GM12875 (cell line): ENCODE measurements around the gene SAMD11.

ENCODE experiments used
- H3K4me3 ChIP-seq: one replicate; pipeline ENCODE4 v1.5.1; 2011; ENCODE audit warnings: low read depth, low read length, control low read depth
- TF ChIP-seq, protein P1 (sequence below): IDR thresholded peaks from 2 replicates; pipeline ENCODE4 v1.5.1; 2011; ENCODE audit warnings: low read depth, mild to moderate bottlenecking, control low read depth, inconsistent platforms, low read length, moderate library complexity, borderline replicate concordance; ENCODE audit not compliant: insufficient read depth

Gene SAMD11

DNA sequence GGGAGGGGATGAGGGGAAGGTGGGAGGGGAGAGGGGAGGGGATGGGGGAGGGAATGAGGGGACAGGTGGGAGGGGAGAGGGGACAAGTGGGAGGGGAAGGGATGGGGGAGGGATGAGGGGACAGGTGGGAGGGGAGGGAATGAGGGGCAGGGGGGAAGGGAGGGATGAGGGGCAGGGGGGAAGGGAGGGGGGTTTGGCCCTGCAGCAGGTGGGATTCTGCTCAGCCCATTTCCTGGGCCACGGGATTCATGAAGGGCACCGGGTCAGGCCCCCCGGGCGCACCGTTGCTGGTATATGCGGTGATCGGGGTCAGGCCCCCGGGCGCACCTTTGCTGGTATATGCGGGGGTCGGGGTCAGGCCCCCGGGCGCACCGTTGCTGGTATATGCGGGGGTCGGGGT, 15.1 kb upstream of the SAMD11 start:
- TF ChIP-seq, protein P1, sequence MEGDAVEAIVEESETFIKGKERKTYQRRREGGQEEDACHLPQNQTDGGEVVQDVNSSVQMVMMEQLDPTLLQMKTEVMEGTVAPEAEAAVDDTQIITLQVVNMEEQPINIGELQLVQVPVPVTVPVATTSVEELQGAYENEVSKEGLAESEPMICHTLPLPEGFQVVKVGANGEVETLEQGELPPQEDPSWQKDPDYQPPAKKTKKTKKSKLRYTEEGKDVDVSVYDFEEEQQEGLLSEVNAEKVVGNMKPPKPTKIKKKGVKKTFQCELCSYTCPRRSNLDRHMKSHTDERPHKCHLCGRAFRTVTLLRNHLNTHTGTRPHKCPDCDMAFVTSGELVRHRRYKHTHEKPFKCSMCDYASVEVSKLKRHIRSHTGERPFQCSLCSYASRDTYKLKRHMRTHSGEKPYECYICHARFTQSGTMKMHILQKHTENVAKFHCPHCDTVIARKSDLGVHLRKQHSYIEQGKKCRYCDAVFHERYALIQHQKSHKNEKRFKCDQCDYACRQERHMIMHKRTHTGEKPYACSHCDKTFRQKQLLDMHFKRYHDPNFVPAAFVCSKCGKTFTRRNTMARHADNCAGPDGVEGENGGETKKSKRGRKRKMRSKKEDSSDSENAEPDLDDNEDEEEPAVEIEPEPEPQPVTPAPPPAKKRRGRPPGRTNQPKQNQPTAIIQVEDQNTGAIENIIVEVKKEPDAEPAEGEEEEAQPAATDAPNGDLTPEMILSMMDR: no peak
- H3K4me3 ChIP-seq: no peak overlapping the region

DNA sequence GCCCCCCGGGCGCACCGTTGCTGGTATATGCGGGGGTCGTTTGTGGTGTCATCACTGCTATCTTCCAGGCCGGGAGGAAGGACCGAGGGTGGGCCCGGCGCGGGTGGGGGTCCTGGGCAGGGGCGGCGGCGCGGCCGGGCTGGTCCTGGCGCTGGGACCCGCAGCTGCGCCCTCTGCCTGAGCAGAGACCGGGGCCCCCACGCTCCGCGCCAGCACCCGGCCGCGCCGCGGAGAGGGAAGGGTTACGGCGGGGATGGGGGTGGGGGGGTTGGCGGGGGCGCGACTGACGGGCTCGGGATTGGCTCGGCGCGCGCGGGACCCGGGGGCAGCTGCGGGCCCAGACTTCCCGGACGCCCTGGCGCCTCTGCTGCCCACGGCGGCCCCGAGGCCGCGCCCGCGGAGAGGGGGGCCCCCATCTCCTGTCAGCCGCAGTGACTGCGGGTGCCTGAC, 13.8 kb upstream of the SAMD11 start:
- no peak overlapping the region for H3K4me3 ChIP-seq
- TF ChIP-seq, protein P1: no peak

DNA sequence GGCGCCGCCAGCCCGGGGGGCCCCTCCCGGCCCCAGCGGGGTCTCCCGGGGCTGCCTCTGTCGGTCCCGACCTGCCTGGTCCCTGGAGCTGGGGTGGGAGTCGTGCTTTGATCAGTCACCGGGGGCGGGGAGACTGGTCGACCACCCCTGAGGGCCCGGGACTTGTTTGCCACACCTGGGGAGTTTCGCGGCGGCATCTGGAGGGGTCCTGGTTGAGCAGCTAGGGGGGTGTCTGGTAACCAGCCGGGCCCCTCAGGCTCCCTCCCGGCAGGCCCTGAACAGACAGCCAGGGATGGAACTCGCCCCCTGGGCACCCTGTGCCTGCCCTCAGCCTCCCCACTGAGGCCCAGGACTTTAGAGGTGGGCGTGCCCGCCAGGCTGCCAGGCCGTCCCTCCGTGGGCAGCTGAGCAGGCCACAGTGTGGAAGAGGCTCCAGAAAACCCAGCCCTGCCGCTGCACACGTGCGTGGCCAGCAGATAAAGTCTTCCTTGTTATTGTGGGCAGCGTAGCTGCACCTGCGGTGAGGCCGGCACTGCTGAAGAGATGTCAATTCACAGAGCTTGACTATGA, 13.3 kb upstream of the SAMD11 start:
- H3K4me3 ChIP-seq: no peak overlapping the region
- TF ChIP-seq, protein P1: no peak

DNA sequence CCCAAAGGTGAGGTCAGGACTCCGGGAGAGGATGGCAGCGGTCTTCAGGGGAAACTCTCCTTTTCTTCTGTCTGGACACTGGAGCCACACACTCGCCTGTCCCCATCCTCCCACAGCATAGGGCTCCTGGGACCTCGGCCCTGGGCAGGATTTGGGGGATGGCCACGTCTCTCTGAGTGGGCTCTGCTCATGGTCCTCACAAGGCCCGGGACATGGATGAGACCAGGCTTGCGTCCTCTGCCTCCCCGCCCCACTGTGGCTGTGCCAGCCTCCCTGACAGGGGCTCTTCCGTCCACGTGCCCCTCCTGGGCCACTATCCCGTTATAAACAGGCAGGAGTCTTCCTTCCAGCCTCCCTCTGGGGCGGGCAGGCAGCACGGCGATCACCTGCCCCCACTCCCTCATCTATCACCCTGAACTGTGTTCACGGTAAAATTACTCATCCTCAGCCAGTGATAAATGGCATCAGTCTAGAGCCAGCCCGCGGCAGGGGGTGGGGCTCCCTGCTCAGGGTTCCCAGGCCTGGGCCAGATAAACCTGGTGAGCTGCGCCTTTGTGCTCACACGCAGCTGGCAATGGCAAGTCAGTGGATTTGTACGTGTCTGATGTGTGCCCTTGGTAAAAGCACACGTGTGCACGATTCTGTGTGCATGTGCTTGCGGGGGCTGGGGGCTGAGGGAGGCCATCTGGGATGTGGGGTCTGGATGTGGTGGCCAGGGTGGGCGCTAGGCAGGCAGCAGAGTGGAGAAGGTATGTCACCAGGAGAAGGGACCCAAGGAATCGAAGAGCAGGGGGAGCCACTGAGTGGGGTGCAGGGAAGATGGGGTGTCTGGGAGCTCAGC, 12.6 kb upstream of the SAMD11 start:
- no peak overlapping the region for H3K4me3 ChIP-seq
- TF ChIP-seq, protein P1: no peak

DNA sequence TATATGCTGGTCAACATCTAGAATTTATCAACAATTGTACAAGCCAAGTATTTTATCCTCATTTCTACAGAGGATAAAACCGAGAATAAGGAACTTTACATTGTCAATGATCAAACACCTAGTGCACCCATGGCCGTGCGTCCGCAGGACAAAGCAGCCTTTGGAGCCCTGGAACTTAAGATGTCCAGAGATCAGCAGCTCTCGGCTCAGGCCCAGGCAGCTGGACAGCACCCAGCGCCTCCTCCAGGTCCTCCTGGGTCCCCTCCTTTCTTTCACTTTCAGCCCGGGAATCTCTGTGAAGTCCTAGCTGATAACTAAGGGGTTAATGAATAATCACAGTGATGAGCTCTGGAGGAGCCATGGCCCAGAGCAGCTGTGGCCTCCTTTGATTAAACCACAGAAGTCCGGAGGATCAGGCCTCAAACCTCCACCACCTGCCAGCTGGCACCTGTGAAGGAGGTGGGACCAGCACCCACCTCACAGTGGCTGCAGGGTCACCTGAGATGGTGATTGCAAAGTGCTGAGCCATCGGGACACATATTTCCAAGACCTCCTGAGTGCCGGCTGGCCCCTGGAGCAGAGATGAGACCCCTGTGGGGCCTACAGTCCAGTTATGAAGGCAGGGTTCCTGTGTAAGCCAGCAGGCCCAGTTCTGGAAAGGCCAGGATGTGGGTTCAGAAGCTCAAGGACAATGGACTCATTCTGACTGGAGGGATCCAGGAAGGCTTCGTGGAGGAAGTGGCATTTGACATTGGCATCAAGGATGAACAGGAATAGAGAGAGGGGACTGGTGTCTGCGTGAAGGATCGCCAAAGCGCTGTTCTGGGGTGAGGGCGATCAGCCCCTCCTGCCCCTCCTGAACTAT, 11.6 kb upstream of the SAMD11 start:
- TF ChIP-seq, protein P1: no peak
- no peak overlapping the region for H3K4me3 ChIP-seq

DNA sequence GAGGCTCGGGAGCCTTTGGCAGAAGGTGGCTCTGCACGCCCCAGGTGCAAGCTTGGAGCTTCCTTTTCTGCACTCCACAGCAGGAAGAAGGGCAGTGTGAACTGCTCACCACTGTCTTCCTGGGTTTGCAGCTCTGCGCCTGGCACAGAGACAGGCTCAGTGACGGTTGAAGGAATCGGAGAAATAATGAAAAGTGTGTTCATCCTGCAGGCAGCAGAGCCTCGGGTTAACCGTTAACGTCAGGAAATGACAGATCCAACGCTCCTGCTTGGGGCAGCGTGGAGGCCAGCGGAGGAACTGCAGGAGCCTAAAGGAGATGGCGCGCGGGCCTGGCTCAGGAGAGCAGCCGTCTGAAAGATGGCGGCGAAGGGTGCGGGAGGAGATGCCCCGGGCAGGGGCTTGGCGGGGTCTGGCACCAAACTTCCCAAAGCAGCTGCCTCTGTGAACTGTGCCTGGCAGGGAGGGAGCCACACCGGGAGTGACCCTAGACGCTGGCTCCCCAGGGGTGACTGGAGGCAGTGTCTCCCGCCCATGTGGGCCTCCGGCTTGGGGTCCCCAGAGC, 10.9 kb upstream of the SAMD11 start:
- TF ChIP-seq, protein P1: peak; percentile 23; the same call in 1 of the 2 replicates
- H3K4me3 ChIP-seq: no peak overlapping the region
